ENCODE measurements around the gene STAT3. TPM values are rescaled to one million over a fixed set of nuclear protein-coding genes. Genes with fewer than 3 reads are reported as not detected.

The STAT3 gene
- polyA plus RNA-seq, 2 of the 4 experiments (the other 2 are of a cell fraction), result 72.8 to 97.8 TPM

DNA sequence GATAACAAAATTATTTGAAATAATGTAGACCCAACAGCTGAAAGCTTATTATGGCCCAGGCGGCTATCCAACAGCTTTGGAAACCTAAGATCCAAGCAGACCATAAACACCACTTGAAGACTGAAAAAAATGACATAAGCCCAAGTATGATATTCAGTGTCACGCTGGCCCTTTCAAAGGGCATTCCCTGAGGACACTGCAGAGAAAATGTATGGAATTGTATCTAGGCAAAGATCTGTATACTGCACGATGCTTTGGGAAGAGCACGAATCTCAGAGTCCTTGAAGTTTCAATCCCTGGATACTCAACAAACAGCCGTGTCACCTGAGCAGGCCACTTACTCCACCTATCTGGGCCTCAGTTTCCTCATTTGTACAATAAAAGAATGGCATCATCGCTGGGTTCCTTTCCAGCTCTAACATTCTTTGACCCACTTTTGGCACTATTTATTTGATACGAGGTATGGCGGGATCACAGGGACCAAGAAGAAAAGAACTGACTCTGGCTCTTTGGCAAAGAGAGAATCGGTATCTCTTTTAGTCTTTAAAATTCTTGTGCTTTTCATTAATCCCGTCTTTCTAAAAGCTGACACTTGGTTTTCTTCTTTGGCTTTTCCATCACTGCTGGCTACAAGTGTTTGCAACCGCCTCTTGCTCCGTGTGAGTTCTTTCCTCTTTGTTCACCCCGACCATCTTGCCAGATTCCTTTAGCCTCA, 113.3 kb downstream of the STAT3 start:
- H3K4me2 ChIP-seq, result peak overlapping the region; percentile 88
- ChIA-PET POLR2A (interaction anchor here (0.6 to 1.5 kb wide), 2 partner anchors 14 to 17 kb away, joined by 4 read pairs; partner anchors contain the start of gene STAT5A), CTCF (interaction anchor here (0.6 to 2.0 kb wide), 9 partner anchors 8 to 103 kb away, joined by 3 to 8 read pairs (median 4); no protein-coding TSS in a partner anchor)
- H3K4me1 ChIP-seq, result peaks cover 39% of the 10 kb centered on the region
- peak overlapping the region; percentile 65 for H3K4me3 ChIP-seq
- TF ChIP-seq KDM5A (IDR thresholded peaks at IDR 0.05) (no peak), REST (IDR thresholded peaks at IDR 0.05) (no peak), HOXB13 (CRISPR knock-in tag; IDR thresholded peaks at IDR 0.05; ENCODE audit: low read depth) (no peak), HEYL (CRISPR knock-in tag; IDR thresholded peaks at IDR 0.05) (no peak), RARB (CRISPR knock-in tag; IDR thresholded peaks at IDR 0.05) (no peak), NR3C1 (IDR thresholded peaks at IDR 0.05) (no peak), ESRRA (IDR thresholded peaks at IDR 0.05; ENCODE audit: borderline replicate concordance, low read length) (no peak), MYC (IDR thresholded peaks at IDR 0.05; ENCODE audit: borderline replicate concordance, low read length) (no peak), CHD4 (IDR thresholded peaks at IDR 0.05; ENCODE audit: borderline replicate concordance) (no peak)
- H3K27ac ChIP-seq, result peak overlapping the region; percentile 94 to 96
- DNase-seq (ENCODE audit: low read depth in 1 of 2, low spot score in 1 of 2), result no peak
- no peak for FAIRE-seq
- 62% methylated on average over 13 of the region's 13 CpGs for WGBS (ENCODE audit: missing lambda C conversion rate)
- ATAC-seq, result peak in 1 of 2 experiments; percentile 12; a peak in 1 of 6 replicates
- no peaks in the 10 kb centered on the region for H3K9me3 ChIP-seq

- DNase-seq (ENCODE audit: low read depth in 1 of 2, low spot score in 1 of 2) (no peak), ATAC-seq (no peak), FAIRE-seq (no peak)
- no peak overlapping the region for H3K27ac ChIP-seq
- H3K4me2 ChIP-seq, result peak overlapping the region; percentile 88
- no peak overlapping the region for H3K4me3 ChIP-seq
- H3K9me3 ChIP-seq, result no peaks in the 10 kb centered on the region
- ChIA-PET POLR2A (interaction anchor here (0.6 to 1.5 kb wide), 4 partner anchors 14 to 497 kb away, joined by 3 to 8 read pairs (median 4); partner anchors contain the start of gene STAT5A), CTCF (interaction anchor here (1.2 to 1.5 kb wide), 3 partner anchors 15 to 52 kb away, joined by 3 to 5 read pairs (median 3); no protein-coding TSS in a partner anchor)
- WGBS (ENCODE audit: missing lambda C conversion rate), result 88% methylated on average over 3 of the region's 3 CpGs
- TF ChIP-seq JUNB (IDR thresholded peaks at IDR 0.05) (no peak), SMC3 (IDR thresholded peaks at IDR 0.05) (no peak), KDM5A (IDR thresholded peaks at IDR 0.05) (no peak), FOSL2 (IDR thresholded peaks at IDR 0.05) (no peak), FOSL2 (CRISPR knock-in tag; IDR thresholded peaks at IDR 0.05) (no peak), CHD2 (IDR thresholded peaks at IDR 0.05; ENCODE audit: low read length, partially characterized antibody) (no peak), TFCP2L1 (CRISPR knock-in tag; IDR thresholded peaks at IDR 0.05) (no peak), POLR2AphosphoS2 (conservative IDR thresholded peaks at IDR 0.05; ENCODE audit: low read length) (no peak), KDM1A (IDR thresholded peaks at IDR 0.05; ENCODE audit: low read depth) (no peak), ZSCAN20 (CRISPR knock-in tag; IDR thresholded peaks at IDR 0.05) (no peak), TP53 (CRISPR knock-in tag; IDR thresholded peaks at IDR 0.05) (no peak), CBX2 (IDR thresholded peaks at IDR 0.05; ENCODE audit: borderline replicate concordance, low read depth) (no peak), JUN (IDR thresholded peaks at IDR 0.05) (no peak), FOXS1 (CRISPR knock-in tag; IDR thresholded peaks at IDR 0.05) (no peak), MAZ (IDR thresholded peaks at IDR 0.05; ENCODE audit: borderline replicate concordance, low read depth, low read length) (no peak), GATA3 (IDR thresholded peaks at IDR 0.05; ENCODE audit: borderline replicate concordance) (no peak), CBX8 (IDR thresholded peaks at IDR 0.05) (no peak)
- TF ChIP-seq, protein P1, sequence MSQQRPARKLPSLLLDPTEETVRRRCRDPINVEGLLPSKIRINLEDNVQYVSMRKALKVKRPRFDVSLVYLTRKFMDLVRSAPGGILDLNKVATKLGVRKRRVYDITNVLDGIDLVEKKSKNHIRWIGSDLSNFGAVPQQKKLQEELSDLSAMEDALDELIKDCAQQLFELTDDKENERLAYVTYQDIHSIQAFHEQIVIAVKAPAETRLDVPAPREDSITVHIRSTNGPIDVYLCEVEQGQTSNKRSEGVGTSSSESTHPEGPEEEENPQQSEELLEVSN (IDR thresholded peaks at IDR 0.05; ENCODE audit: borderline replicate concordance, low read depth), result no peak
- H3K4me1 ChIP-seq, result peaks cover 46% of the 10 kb centered on the region
Observed at GRCh38 chr17:42274253-42274542, 114.0 kb downstream of the STAT3 start.
